HG02759 (cell line): Measurements from ENCODE around the gene TBX15.

ENCODE experiments used
- ATAC-seq: cut with Tn5 transposase; IDR thresholded peaks from one replicate; pipeline ENCODE4 v1.9.1; 2021; ENCODE audit warnings: mild to moderate bottlenecking, moderate library complexity; ENCODE audit not compliant: unreplicated experiment

Gene TBX15

GRCh38 chr1:119002028-119002686, 14.0 kb upstream of the TBX15 start:
- ATAC-seq = no peak

GRCh38 chr1:119001181-119002027, 13.3 kb upstream of the TBX15 start:
- peak; percentile 36 for ATAC-seq

DNA sequence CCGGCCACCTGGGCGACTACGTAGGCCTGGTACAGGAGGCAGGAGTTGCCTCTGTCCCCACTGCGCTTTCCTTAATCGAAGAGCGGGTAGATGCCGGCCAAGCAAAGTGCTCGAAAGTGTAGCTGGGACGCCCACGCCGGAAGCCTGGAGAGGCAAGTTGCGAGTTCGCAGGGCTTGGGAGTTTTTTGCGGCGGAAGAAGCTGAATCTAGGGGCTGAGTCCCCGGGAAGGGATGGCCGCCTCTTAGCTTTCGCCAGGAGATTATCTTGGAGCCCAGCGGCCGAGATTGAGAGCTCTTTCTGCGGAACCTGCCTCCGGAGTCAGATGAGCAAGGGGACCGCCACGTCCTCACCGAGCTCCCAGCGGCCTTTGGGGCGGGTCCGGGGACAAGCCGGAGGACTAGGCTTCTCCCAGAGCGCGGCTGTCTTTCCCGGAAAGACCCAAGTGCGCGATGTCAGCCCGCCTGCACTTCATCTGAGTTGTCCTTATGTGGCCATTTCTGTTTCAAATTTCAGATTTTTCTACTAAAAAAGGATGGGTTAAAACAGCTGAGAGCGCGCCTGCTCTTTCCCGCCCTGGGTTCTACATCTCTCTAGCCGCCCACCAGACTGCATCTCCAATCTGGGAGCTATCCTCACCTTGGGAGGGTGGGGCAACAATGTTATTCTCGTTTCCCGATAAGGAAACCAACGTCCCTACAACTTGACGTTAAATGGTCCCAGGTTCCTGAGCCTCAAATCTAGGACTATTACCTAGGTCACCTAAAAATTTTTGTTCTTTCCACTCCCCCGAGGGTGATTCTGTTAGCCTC, 12.4 kb upstream of the TBX15 start:
- ATAC-seq = no peak

DNA sequence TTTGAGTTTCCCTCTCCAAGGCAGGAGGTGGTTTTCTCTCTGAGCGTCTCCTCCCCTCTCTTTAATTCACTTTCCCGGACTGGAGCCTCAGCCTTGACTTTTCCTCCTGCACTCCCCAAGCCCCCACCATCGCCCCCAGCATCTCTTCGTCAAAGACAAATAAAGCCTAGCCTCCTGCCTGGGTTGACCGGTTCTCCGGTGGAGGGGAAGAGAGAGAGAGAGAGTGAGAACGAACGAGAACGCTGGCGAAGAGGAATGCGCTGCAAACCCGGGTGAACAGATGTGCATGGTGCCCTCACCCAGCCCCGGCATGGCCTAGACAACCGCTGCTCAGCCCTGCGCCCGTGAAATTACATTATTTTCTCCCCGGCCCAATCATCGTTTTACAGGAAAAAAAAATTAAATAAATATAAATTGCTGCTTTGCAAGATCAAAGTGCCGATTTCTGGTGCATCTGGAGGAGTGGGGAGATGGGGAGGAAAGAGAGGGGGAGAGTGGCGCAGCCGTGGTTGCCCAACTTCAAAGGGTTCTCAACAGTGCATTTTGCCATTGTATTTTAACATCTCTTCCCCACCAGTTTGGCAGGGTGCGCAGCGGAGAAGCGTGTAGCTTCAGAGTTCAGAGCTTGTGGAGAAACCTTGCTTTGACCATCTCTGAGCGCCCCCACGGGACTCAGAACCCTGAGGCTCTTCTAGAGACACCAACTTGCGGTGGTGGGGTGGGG, 11.4 kb upstream of the TBX15 start:
- no peak for ATAC-seq

DNA sequence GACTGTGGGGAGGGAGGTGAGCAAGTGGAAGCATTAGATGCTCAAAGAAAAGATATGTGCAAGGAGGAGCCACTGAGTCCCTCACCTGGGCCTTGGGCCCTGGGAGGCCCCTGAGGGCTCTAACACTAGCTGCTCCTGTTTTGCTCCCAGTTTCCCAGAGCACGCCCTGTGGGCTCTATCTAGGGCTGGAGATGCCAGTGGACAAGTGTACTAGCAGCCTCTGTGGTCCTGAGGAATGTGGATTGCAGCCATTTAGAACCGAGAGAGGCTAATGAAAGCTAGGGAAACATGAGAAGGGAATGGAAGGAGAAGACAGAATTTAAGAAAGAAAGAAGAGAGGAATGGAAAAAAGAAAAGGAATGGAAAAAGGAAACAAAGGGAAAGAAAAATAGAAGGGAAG, 10.0 kb upstream of the TBX15 start:
- no peak for ATAC-seq

DNA sequence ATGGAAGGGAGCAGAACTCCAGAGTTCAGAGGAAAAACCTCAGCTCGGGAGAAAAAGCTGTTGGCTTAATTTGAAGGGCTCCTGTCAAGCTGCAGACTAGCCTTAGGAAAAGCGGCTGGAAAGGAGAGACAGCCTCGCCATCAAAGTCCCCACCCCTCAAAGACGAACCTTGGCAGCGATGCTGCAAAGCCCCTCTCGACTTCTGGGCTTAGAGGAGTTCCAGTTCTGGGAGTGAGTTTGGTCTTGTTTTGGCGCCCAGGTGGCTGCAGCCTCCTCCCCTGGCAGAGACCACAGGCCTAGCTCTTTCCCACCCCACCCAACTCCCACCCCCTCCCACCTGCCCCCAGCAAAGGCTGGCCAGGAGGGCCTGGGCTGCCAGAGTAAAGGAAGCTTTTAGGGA, 9.1 kb upstream of the TBX15 start:
- ATAC-seq = no peak

DNA sequence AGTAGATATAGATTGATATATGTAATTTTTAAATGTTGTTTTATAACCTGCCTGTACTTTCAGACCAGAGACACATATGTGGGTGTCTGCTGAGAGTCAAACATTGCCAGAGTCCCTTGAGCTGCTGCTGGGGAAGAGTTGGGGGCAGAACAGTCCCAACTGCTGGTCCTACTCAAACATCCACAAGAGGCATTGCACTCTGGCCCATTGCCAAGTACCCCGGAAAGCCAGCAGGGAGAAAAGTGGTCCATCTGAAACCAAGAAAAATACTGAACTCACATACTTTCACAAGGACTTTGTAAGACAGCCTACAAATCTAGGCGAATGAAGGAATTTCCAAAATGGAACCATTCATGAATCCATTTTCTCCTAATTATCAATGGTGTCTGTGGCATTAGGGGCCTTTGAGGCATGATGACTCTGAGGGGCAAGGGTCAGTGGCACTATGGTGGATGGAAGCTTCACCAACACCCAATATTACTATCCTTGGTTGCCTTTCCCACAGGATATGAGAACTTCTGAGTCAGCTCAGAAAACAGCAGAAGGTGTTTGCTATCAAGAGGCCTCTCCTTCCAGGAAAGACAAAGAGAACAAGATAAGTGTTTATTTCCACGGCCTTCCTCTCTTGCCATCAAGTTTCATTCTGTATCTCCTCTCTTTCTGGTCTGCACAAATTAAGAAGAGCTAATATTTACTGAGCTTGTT, 7.3 kb upstream of the TBX15 start:
- ATAC-seq = no peak

DNA sequence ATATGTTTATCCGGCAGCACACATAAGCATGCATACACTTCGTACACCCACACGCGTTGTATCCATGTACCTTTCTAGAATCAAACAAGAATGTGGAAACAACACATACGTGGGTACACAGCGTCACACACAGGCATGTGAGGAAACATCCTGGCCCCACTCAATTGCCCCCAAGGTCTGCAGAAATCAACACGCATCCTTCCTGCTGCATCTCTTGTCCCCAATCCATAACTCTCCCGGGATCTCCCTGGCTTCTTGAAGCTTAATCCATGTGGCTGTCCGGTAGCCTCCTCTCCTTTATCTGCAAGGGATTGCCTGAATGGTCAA, 5.5 kb upstream of the TBX15 start:
- no peak for ATAC-seq

DNA sequence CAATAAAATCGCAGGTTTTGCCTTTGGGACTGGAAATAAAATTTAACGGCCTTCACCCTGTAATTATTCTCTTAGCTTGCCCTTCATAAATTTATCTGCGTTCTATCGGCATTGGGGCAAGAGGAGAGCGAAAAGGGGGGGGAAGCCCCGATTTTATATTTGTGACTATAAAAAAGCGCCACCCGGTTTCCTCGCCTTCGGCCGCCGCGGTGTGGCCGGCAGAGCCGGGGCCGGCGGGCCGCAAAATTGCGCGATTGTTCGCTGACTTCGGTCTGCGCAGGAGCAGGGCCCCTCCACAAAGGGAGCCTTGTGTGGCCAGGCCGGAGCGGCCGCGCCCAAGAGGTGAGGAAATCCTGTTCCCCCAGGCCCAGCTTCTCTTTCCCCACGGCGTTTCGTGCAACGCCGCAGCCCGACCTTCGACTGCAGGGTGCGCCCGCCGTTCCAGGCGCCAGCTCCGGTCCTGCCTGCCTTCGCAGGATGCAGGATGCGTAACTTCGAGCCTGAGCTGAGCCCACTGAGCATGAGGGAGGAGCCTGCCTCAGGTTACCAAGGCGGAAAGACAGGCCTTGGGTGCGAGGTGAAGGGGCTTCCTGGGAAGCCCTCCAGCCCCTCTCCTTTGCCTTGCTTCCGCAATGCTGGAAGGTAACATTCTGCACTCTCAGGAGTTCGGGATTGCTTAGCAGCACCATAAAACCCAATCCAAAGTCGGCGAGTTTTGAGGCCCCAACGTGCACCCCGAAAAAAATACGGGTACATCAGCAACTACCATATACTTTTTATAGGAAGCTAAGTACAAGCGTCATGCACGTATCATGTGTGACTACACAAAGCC, 4.9 kb upstream of the TBX15 start:
- ATAC-seq = no peak

DNA sequence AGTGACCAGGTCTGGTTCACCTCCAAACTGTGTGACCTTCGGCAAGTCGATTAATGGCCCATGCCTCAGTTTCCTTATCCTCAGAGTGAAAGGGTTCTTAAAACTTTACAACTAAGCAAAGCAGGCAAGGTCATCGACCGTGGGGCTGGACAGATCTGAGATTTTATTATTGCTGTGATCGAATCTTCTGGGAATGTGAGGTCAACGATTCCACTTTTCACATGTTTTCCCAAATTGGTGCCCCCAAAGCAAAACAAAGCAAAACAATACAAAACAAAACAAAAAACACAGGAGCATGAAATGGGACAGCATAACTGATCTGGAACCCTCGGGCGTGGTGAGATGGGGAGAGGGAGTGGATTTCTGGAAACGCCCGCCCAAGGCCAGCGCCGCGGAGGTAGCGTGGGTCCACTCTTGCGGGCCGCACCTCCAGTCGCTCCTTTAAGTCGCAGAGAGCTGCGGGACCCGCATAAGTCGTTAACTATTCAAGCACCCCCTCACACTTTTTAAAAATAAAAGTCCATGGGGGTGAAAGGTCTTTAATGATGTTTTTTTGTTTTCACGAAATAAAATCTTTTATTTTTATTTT, 4.2 kb upstream of the TBX15 start:
- ATAC-seq = no peak

GRCh38 chr1:118991448-118991847, 3.3 kb upstream of the TBX15 start:
- ATAC-seq = no peak

- no peak for ATAC-seq
Measured at GRCh38 chr1:118990513-118991152, 2.5 kb upstream of the TBX15 start.

DNA sequence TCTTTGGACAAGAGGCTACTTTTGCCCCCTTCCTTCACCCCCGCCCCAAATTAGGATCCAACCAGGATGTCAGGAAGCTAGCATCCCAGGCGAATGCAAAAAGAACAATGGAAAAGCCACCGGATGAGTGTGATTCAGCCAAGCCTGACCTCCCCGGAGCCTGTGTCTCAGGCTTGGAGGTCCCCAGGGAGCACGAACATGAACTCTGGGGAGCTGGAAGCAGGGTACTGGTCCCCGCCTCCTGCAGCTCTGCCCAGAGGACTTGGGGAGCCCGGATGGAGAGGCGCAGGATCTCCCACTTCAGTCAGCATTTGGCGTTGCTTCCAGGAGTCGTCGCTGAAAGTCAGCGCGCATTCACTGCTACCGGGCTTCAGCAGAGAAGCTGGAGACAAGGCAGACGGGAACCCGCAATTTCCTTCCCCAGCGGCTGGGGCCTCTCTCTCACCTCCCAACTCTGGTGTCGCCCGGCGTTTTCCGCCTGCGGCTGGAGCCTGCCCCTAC, 1.8 kb upstream of the TBX15 start:
- ATAC-seq = no peak

- no peak for ATAC-seq
Measured at GRCh38 chr1:118989006-118989815, 1.1 kb upstream of the TBX15 start.

GRCh38 chr1:118987468-118988185, 516 bp downstream of the TBX15 start:
- ATAC-seq = no peak

GRCh38 chr1:118986555-118987467, 1.3 kb downstream of the TBX15 start:
- ATAC-seq = no peak
